Astrocyte (in vitro differentiated cells and primary cell): ENCODE data around the gene TCIRG1. TPM values are rescaled to one million over a fixed set of nuclear protein-coding genes. Genes with fewer than 3 reads are reported as not detected.
A peak's percentile ranks its signal among the peaks of the same experiment; 100 is the strongest.

Experiments
- DNase-seq: peaks from one replicate; pipeline ENCODE4 v3.0.0-alpha.2; 2010; ENCODE audit warnings: low read depth
- FAIRE-seq: peaks from 2 replicates; lab custom pipeline; 2011; peaks lifted over from hg19 to GRCh38; lab: Jason Lieb, UNC
- H2AFZ ChIP-seq: 2 replicates; pipeline ENCODE4 v1.6.0; 2012; ENCODE audit warnings: low read depth, low read length, inconsistent platforms
- H3K27ac ChIP-seq: 2 replicates; pipeline ENCODE4 v1.5.1; 2011; ENCODE audit warnings: low read depth, low read length, inconsistent platforms
- H3K27me3 ChIP-seq: 2 replicates; pipeline ENCODE4 v1.6.0; 2011; ENCODE audit warnings: low read length, inconsistent platforms; ENCODE audit not compliant: insufficient read depth
- H3K36me3 ChIP-seq: 2 replicates; pipeline ENCODE4 v1.5.1; 2011; ENCODE audit warnings: low read length, inconsistent platforms; ENCODE audit not compliant: insufficient read depth
- H3K4me1 ChIP-seq: 2 replicates; pipeline ENCODE4 v1.5.1; 2011; ENCODE audit warnings: low read length, inconsistent platforms; ENCODE audit not compliant: insufficient read depth
- H3K4me2 ChIP-seq: 2 replicates; pipeline ENCODE4 v1.6.0; 2012; ENCODE audit warnings: low read length, inconsistent platforms
- H3K4me3 ChIP-seq: 2 replicates; pipeline ENCODE4 v1.5.1; 2011; ENCODE audit warnings: low read depth, mild to moderate bottlenecking, low read length, inconsistent platforms; ENCODE audit not compliant: insufficient read depth
- H3K79me2 ChIP-seq: 2 replicates; pipeline ENCODE4 v1.6.0; 2012; ENCODE audit warnings: mild to moderate bottlenecking, low read length, inconsistent platforms; ENCODE audit not compliant: insufficient read depth
- H3K9ac ChIP-seq: 2 replicates; pipeline ENCODE4 v1.6.0; 2012; ENCODE audit warnings: mild to moderate bottlenecking, low read length, inconsistent platforms
- H3K9me3 ChIP-seq: 2 replicates; pipeline ENCODE4 v1.5.1; 2012; ENCODE audit warnings: low read depth, mild to moderate bottlenecking, low read length, inconsistent platforms; ENCODE audit not compliant: insufficient read depth
- H4K20me1 ChIP-seq: 2 replicates; pipeline ENCODE4 v1.6.0; 2012; ENCODE audit warnings: low read length, inconsistent platforms; ENCODE audit not compliant: insufficient read depth
- H3K27ac Mint-ChIP-seq: one replicate; pipeline ENCODE4 v1.8.0; 2021; ENCODE audit warnings: mild to moderate bottlenecking, mixed read lengths; ENCODE audit not compliant: unreplicated experiment
- H3K27me3 Mint-ChIP-seq: one replicate; pipeline ENCODE4 v1.8.0; 2021; ENCODE audit warnings: low read depth, mixed read lengths; ENCODE audit not compliant: unreplicated experiment
- H3K36me3 Mint-ChIP-seq: one replicate; pipeline ENCODE4 v1.8.0; 2021; ENCODE audit warnings: low read depth, mixed read lengths; ENCODE audit not compliant: unreplicated experiment
- H3K4me1 Mint-ChIP-seq: one replicate; pipeline ENCODE4 v1.8.0; 2021; ENCODE audit warnings: low read depth, mixed read lengths; ENCODE audit not compliant: unreplicated experiment
- H3K4me3 Mint-ChIP-seq: one replicate; pipeline ENCODE4 v1.8.0; 2021; ENCODE audit warnings: mild to moderate bottlenecking, moderate library complexity, mixed read lengths; ENCODE audit not compliant: unreplicated experiment
- H3K9me3 Mint-ChIP-seq: one replicate; pipeline ENCODE4 v1.8.0; 2021; ENCODE audit warnings: mild to moderate bottlenecking, mixed read lengths; ENCODE audit not compliant: unreplicated experiment
- EZH2 ChIP-seq: IDR thresholded peaks from 2 replicates; pipeline ENCODE4 v1.6.1; 2012; ENCODE audit warnings: mild to moderate bottlenecking, low read length, inconsistent platforms; ENCODE audit not compliant: insufficient read depth
- total RNA-seq: library from RNA; stranded (reverse); gene quantifications from 2 replicates; pipeline ENCODE4 v1.2.1, GENCODE V29; 2021
- TF ChIP-seq, protein P1 (sequence below): IDR thresholded peaks from 2 replicates; pipeline ENCODE4 v1.5.1; 2011; ENCODE audit warnings: low read depth, mild to moderate bottlenecking, inconsistent platforms, low read length, moderate library complexity; ENCODE audit not compliant: insufficient read depth

Gene TCIRG1
- total RNA-seq, 1 donor from 2014 or later = 55.1 TPM

DNA sequence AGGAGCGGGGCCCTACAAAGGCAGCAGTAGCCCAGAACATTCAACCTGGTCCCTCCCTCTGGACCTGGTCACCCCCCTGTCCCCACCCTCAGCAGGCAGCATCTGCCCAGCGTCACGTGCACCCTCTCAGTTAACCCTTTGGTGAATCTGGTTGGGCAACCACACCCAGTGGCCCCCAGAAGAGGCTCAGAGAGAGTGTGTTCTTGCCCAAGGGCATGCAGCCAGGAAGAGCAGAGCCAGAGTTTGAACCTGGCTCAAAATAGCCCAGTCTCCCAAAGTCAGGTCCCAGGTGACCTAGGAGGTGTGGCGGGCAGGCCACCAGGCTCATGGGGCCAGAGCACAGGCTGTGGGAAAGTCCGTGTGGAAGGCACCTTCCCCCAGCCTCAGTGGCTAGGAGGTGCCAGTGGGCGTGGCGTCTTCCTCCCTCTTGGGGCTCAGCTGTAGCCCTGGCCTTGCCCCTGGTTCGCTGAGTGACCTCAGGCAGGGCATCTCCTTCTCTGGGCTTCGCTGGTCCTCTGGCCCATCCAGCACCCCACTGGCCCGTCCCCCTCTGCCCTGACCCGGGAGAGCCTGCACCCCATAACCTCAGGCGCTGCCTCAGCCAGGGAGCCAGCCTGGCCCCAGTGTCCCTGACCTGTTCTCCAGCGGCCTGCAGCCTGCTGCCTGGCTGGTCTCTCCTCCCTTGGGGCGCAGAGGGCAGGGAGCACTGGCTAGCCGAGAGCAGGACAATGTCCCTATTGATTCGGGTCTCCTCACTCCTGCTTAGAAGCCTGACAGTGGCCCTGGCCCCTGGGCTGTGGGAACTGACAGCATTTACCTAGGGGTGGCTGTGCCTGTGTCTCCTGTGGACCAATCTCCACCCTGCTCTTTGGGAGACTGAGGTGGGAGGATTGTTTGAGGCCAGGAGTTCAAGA lies 21.7 kb upstream of the TCIRG1 start:
- H3K27ac ChIP-seq = no peak overlapping the region
- no peak for DNase-seq
- no peak overlapping the region for H3K4me2 ChIP-seq
- H3K4me1 ChIP-seq = peaks cover 28% of the 10 kb centered on the region
- H3K9me3 ChIP-seq = no peaks in the 10 kb centered on the region
- H4K20me1 ChIP-seq = no peaks in the 10 kb centered on the region
- FAIRE-seq = no peak
- peaks cover 6% of the 10 kb centered on the region for H3K79me2 ChIP-seq
- no peaks in the 10 kb centered on the region for H3K9me3 Mint-ChIP-seq
- TF ChIP-seq, protein P1, sequence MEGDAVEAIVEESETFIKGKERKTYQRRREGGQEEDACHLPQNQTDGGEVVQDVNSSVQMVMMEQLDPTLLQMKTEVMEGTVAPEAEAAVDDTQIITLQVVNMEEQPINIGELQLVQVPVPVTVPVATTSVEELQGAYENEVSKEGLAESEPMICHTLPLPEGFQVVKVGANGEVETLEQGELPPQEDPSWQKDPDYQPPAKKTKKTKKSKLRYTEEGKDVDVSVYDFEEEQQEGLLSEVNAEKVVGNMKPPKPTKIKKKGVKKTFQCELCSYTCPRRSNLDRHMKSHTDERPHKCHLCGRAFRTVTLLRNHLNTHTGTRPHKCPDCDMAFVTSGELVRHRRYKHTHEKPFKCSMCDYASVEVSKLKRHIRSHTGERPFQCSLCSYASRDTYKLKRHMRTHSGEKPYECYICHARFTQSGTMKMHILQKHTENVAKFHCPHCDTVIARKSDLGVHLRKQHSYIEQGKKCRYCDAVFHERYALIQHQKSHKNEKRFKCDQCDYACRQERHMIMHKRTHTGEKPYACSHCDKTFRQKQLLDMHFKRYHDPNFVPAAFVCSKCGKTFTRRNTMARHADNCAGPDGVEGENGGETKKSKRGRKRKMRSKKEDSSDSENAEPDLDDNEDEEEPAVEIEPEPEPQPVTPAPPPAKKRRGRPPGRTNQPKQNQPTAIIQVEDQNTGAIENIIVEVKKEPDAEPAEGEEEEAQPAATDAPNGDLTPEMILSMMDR = no peak
- H3K4me3 ChIP-seq = no peak overlapping the region
- H3K4me1 Mint-ChIP-seq = peaks cover 9% of the 10 kb centered on the region
- no peaks in the 10 kb centered on the region for H3K27me3 ChIP-seq
- no peak overlapping the region for H3K4me3 Mint-ChIP-seq
- H3K27ac Mint-ChIP-seq = peak overlapping the region; percentile 47
- H3K36me3 Mint-ChIP-seq = peaks cover 2% of the 10 kb centered on the region
- no peak overlapping the region for H3K9ac ChIP-seq
- peaks cover 4% of the 10 kb centered on the region for H3K27me3 Mint-ChIP-seq
- no peak overlapping the region for H2AFZ ChIP-seq
- no peaks in the 10 kb centered on the region for H3K36me3 ChIP-seq

DNA sequence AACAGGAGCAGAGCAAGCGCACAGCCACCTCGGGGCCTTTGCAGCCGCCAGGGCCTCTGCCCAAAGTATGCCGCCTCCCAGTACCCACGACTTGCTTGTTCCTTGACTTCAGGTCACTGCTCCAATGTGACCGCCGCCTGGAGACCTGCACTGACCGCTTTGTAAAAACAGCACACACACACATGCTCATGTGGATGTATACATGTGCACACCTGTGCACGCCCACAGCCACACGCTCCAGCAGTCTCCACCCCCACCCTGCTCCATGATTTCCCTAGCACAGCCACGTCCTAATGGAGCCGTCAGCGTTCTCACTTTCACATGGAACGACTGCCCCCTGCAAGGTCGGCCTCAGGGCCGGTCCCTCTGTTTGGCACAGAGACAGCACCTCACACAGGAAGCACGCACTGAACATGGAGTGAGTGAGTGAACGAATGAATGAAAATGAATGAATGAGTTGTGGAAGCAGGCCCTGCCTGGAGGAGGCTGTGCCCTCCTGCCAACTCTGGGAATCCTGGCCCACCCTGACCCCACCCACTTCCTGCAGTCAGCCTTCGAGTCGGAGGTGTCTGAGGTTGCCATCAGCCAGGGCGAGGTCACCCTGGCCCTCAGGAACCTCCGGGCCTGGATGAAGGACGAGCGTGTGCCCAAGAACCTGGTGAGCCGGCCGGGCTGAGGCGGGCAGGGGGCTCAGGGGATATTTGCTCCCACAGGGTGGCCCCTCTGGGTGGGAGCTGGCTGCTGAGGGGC lies 20.7 kb upstream of the TCIRG1 start:
- Histone ChIP-seq H3K9me3 (no peaks in the 10 kb centered on the region), H3K79me2 (no peaks in the 10 kb centered on the region), H3K36me3 (no peaks in the 10 kb centered on the region), H3K4me3 (no peak overlapping the region), H3K4me2 (no peak overlapping the region), H3K9ac (no peak overlapping the region), H3K4me1 (peaks cover 18% of the 10 kb centered on the region), H4K20me1 (no peaks in the 10 kb centered on the region), H2AFZ (no peak overlapping the region), H3K27me3 (no peaks in the 10 kb centered on the region), H3K27ac (no peak overlapping the region)
- Mint-ChIP-seq H3K9me3 (no peaks in the 10 kb centered on the region), H3K27me3 (peaks cover 4% of the 10 kb centered on the region), H3K36me3 (peaks cover 2% of the 10 kb centered on the region), H3K27ac (no peak overlapping the region), H3K4me1 (peaks cover 8% of the 10 kb centered on the region), H3K4me3 (peak overlapping the region; percentile 29)
- no peak for FAIRE-seq
- no peak for DNase-seq
- TF ChIP-seq, protein P1 = no peak
- TF ChIP-seq EZH2 = no peak
